SHP77 treated with DMSO at 0.1 percent for 48 hours (cell line): ENCODE measurements around the gene PLXNA1.

ENCODE experiments used
- DNase-seq: peaks from one replicate; lab custom pipeline; 2025; lab: John Stamatoyannopoulos, UW

PLXNA1 gene

DNA sequence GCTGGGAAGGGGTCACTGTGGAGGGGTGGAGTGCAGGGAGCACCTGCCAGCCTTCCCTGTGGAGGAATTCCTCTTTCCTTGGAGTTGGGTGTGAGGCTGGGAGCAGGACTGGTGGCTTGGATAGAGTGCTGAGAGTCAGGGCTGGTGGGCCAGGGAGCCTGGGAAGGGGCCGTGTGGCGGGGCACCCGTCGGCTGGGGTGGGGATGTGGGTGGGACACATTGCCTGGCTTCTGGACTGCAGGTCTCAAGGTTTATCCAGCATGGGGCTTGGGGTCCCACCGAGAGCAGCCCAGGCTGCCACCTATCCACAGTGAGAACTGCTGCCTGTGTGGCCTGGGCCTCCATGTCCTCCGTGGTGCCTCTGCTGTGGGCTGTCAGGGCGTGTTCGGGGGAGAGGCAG is 4.7 kb downstream of the PLXNA1 start:
- DNase-seq = no peak

DNA sequence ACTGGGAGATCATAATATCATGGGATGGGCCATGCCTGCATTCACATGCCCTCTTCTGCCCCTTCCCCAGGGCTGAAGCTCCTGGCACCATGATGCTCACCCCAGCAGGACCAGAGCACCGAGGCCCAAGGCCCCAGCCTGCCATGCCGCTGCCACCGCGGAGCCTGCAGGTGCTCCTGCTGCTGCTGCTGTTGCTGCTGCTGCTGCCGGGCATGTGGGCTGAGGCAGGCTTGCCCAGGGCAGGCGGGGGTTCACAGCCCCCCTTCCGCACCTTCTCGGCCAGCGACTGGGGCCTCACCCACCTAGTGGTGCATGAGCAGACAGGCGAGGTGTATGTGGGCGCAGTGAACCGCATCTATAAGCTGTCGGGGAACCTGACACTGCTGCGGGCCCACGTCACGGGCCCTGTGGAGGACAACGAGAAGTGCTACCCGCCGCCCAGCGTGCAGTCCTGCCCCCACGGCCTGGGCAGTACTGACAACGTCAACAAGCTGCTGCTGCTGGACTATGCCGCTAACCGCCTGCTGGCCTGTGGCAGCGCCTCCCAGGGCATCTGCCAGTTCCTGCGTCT is 5.6 kb downstream of the PLXNA1 start:
- no peak for DNase-seq

DNA sequence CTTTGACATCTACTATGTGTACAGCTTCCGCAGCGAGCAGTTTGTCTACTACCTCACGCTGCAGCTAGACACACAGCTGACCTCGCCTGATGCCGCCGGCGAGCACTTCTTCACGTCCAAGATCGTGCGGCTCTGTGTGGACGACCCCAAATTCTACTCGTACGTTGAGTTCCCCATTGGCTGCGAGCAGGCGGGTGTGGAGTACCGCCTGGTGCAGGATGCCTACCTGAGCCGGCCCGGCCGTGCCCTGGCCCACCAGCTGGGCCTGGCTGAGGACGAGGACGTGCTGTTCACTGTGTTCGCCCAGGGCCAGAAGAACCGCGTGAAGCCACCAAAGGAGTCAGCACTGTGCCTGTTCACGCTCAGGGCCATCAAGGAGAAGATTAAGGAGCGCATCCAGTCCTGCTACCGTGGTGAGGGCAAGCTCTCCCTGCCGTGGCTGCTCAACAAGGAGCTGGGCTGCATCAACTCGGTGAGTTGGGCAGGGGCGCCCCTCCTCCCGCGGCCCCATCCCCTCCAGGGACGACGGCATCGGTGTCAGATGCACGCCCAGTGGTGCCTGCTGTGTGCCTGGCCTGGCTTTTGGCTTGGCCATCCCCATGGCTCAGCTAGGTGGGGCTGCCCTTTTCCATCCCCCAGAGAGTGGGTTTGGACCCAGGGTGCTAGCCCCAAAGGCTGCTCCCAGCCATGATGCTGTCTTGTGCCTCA is 6.6 kb downstream of the PLXNA1 start:
- DNase-seq = no peak

DNA sequence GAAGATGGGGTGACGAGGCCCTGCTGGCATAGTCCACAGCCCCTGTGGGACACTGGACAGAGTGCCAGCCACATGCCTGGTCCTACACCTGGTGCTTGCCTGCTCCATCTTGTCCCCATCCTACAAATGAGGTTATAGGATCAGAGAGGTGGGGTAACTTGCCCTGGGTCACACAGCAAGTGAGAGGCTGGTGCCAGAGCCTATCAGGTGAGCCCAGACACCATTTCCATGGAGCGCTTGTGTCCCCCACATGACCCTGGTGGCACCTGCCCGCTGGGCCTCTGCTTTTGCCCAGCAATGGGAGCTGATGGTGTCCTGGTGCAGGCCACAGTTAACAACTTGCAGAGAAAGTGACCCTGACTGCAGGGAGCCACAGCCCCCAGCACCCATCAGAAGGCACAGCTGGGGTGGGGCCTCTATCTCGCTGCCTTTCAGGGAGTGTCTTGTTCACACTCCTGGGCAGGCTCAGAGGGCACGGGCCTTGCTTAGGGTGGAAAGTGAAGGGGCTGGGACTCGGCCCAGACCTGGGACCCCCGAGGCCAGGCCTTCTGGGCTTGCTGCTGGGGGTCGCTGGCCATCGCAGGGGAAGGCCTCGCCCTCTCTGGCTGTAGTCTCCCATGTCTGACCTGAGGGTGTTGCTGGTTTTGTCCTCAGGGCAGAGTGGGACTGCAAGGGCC is 7.2 kb downstream of the PLXNA1 start:
- no peak for DNase-seq

DNA sequence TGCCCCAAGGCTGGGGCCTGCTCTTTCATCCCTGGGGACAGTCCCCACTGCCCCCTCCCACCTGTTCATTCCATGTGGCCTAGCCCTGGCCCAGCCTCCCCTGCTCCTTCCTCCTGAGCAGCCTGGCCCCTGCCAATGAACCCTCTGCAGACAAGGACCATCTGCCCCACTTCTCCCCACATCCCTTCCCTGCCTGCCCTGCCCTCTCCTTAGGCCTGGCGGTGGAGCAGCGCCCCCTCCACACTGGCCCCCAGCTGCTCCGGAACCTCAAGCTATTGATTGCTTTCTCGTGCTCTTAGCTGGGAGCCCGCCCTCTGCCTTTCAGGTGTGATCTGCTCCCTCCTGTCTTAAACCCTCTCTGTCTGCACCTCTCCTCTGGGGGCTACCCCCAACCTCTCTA is 8.0 kb downstream of the PLXNA1 start:
- no peak for DNase-seq

DNA sequence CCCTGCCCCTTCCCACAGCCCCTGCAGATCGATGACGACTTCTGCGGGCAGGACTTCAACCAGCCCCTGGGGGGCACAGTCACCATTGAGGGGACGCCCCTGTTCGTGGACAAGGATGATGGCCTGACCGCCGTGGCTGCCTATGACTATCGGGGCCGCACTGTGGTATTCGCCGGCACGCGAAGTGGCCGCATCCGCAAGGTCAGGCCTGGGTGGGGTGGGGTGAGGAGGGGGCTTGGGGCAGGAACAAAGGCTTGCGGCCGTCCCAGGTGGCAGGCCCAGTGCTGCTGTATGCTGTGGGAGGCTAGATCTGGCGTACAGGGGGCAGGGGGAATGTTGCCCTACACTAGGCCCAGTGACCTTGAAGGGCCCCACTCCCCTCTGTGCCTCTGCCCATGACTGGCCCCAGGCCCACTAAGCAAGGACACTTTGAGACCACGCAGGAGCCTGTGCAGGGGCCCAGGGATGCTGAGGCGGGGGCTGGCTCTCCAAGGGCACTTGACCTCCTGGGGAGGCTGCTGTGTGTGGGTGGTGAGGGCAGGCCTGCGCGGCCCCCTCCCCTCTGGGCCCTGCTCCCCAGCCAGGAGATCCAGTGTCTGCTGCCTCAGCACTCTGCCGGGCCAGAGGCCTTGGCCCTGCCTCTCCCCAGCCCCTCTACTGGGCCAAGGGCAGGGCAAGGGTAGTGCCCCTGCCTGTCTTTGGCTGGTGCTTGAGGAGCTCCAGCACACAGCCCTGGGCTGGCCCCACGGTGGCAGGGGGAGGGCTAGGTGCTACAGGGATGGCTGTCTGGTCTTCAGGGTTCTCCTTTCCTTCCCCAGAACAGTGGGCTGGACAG is 8.7 kb downstream of the PLXNA1 start:
- no peak for DNase-seq

DNA sequence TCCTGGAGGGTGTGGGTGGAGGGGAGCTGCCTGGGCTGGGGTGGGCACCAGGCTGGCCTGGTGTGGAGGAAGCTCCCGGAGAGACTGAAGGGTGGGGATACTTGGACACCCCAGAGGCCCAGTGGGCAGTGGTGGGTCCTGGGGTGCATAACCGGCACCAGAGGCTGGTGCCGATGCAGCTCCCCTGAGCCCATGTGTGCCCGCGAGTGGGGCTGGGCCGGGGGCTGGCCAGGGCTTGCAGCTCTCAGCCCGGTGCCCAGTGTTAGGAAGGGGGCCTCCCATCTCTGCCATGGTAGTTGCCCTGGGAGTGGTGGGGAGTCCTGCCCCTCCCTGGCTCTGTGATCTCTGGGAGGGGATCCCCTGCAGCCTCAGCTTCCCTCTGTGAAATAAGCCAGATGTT is 9.3 kb downstream of the PLXNA1 start:
- no peak for DNase-seq

DNA sequence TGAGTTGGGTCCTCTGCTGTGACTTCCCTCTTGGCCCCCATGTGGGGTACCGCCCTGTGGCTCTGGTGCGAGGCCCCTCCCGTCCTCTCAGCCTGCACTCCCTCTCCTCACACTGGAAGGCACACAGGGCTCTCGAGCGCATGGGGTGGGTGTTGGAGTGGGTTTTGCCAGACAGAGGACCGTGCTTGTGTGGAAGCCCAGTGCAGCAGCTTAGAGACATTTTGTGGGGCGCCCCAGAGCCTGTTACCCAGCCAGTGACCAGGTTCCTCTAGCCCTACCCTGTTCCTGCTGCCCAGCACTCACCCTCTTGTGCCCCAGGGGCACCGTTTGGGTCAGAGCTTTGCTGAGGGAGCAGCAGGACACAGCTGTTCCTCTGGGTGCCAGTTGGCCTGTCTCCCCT is 9.9 kb downstream of the PLXNA1 start:
- no peak for DNase-seq

DNA sequence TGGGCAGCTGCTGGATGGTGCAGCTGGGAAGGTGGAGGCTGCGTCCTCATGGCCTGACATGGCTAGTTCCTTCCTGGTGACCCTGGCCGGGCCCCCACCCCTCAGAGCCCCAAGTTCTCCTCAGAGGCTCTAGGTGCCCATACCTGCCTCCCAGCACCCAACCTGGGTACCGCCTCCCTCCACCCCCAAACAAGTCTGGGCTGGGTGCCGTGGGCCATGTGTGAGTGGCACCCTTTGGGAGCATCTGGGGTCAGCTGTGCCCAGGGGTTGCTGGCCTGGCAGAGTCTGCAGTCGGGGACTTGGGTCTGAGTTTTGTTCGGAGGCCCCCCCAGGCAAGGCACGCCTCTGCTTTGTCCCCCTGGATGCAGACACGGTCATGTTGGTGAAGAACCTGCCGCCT is 10.5 kb downstream of the PLXNA1 start:
- DNase-seq = no peak

DNA sequence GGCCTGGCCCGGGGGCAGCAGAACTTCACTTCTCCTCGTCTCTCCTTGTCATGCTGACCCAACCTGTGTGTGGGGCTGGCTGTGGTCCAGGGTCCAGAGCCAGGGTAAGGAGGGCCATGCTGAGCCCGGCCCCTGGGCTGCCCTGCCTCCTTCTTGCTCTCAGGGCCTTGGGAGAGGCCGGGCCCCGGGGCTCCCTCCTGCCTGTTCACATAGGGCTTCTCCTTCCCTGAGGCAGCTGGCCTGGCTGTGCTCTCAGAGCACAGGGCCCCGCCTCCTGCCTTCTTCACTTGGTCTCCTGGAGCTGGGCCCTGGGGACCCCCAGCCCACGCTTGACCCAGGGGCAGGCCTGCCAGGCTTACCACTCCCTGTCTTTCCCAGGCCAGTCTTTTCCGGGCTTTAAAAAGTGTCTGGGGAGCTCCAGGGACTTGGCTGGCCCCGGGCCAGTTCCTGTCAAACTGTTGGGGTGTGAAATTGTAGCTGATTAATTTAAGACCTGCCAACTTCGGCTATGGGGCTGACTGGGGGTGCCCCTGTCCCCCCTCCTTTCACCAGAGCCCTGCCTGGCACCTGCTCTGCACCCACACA is 11.8 kb downstream of the PLXNA1 start:
- DNase-seq = no peak

DNA sequence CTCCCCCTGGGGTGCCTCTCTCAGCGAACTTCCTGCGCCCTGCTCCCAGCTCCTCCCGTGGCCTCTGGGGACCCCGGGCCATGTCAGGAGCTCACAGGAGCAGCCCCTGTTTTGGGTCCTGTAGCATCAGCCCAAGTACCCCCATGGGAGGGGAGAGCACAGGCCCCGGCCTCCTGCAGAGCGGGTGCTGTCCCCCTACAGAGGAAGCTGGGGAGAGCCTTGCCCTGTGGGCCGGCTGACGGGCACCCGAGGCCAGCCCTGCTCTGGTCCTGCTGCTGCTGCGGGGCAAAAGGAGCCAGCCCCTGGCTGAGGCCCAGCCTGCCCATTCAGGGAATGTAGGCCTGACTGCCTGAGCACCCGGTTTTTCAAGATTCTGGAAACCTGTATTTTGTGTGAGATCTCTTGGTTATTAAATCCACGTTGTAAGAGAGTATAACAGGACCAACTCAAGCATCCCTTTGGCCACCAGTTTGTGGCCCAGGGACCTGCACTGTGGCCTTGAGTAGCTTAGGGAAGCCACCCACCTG is 12.4 kb downstream of the PLXNA1 start:
- no peak for DNase-seq

DNA sequence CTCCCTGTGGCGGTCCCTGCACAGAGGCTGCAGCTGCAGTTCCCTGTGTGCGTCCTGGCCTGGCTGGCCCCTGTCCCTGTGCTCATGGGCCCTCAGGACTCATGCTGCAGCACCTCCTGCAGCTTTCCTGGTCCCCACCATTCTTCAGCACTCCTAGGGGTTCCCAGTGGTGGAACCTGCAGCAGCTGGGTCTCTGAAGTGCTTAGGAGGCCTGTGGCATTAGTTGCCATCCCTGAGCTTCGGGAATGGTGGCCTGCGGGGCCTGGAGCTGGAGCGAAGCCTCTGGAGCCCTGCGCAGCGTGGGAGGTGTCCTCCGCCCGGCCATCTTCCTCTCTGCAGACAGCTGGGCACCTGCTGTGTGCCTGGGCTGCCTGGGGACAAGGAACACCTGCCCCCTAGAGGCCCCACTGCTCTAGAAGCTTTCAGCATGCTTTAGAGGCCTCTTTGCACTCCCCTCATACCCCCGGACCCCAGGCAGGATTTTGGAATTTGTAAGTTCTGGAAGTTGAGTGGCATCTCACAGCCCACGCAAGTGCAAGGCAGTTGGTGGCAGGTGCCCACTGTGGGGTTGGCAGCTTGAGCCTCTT is 13.1 kb downstream of the PLXNA1 start:
- no peak for DNase-seq

DNA sequence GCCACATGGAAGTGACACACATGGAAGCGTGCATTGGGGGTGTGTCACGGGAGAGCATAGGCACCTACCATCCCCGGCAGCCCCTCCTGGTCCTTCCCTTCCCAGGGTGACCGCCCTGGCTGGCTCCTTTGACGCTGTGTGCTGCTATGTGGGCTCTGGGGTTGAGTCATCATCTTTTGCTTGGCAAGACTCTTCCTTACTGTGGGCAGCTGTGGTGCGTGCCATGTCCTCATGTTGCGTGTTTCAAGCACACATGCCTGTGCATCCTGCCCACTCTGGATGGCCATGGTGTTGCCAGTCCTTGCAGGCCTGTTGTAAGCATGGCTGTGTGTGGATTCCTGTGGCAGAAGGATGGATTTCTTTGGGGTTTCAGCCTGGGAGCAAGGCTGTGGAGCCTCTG is 14.0 kb downstream of the PLXNA1 start:
- DNase-seq = no peak

DNA sequence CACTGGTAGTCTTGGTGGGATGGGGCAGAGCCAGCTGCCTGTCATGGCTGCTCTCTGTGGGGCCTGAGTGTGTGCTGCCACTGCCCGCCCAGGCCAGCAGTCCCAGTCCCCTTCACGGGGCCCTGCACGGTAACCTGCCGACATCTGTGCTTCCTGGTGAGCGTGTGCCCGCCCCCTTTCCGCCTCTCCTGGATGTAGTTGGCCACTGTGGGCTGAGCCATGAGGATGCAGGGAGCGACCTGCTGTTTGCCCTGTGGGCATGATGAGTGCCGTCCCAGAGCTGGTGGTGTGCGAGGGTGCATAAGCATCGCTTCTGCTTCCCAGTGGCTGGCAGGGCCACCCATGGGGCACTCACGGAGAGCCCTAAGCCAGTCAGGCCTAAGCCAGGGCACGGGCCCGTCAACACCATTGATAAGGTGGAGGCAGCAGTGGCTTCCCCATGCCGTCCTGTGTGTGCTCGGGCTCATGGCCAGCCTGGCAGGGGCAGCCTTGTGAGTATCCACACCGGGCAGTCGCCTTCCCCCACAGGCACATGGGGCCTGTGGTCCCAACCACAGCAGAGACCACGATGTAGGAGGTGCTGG is 14.6 kb downstream of the PLXNA1 start:
- no peak for DNase-seq

DNA sequence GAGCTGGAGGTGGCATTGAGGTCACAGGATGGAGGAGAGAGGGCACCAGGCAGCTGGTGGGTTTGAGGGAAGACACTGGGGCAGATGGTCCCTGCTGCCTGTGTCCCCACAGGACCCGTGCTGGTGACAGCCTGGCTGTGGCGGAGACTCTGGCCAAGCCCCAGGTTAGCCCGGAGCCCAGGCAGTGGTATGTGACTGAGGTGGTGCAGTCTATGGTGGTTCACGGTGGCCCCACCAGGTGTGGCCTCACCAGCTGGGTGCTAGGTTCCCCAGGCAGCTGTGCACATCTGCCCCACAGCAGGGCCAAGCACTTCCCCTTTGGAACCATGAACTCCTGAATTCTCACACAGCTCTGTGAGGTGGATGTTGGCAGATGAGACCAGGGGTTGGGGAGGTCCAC is 15.4 kb downstream of the PLXNA1 start:
- no peak for DNase-seq

DNA sequence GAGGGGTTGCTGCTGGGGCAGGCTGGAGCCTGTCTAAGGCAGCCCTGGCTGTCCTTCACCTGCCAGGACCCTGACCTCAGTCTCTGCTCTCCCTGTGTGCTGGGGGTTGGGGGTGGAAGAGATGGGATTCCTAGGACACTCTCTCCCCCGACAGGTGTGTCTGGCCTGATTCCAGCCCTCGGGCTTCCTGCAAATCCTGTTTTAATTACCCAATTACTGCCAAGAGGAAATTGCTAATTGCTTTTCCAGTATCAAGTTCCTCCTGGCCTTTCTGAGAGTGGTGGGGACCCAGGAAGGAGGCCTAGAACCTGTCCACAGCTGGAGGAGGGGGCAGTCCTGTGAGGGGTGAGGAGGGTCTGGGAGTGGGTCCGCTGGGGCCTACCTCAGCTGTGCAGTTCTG is 15.8 kb downstream of the PLXNA1 start:
- DNase-seq = no peak

DNA sequence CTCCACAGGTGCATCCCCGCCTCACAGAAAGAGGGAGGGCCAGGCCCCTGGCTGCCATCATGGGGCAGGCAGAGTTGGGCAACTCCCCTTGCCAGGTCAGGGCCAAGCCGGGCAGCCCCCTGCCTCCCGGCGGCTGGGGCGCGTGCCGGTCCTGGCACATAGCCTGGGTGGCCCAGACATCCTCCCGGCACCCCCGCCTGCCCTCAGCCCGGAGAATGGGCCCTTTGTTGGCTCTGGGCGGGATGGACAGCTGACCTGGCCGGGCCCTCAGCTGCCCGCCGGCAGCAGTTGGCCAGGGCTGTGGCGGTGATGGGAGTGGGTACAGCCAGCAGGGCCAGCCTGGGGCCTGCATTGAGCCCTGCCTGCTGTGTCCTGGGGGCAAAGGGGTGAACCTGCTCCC is 16.5 kb downstream of the PLXNA1 start:
- no peak for DNase-seq

DNA sequence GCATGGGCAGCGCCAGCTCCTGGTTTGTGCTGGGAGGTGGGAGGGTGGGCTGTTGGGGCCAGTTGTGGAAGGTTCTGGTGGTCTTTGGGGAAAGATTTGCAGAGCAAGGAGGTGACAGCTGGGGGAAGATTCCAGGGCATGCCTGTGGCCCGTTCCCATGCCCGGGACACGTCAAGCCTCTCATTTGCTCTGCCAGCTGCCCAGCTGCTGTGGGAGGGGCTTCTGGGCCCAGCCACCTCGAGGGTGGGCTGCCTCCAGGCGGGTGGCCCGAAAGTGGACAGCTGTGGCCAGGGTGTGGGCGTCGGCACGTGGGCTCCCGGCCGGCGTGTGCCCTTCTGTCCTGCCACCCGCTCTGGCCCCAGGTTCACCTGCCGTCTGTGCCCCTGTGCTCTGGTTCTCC is 17.2 kb downstream of the PLXNA1 start:
- DNase-seq = no peak

DNA sequence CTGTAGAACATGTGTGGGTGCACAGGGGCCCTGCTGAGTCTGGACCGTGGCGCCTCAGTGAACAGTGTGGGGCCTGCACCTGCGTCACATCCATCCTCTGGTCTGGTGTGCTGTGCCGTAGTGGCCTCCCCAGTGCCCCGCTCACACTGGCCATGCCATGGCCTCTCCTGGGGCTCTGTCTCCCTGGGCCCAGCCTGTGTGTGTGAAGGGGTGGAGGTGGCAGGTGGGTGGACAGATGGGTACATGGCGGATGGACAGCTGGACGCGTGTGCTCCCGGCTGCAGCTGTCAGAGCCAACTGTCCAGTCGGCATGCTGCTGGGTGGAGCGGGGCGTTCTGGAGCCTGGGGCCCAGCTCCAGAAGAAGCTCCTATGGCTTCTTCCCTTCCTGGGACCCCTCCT is 17.8 kb downstream of the PLXNA1 start:
- no peak for DNase-seq

DNA sequence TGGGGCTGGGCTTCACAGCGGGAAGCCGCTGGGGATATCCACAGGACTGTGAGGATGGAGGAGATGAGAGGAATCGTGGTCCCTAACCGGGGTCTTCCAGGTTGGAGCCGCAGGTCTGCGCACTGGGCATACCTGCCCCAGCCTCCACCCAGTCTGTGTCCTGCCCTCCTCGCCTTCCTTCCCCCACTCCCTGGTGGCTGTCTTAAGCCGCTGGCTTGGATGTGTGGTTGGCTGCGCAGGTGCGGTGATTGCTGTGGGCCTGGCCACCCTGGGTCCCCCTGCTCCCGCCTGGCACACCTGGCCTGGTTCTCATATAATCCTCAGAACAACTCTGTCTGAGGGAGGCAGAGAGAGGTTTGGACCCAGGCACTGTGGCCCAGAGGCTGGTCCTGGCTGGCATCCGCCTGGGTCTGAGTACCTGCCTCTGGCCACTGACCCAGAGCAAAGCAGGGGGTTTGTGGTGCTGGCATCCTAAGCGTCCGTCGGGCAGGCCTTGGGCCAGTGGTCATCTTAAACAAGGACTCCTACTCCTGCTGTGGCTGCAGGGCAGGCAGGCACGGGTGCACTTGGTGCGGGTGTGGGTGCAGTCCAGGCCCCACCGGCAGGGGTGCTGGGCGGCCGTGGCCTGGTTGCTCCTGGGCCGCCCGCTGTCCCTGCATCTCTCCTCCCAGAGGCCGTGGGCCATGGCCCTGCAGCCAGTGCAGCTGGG is 18.7 kb downstream of the PLXNA1 start:
- DNase-seq = no peak
